DOHH2 (cell line): ENCODE results near the gene GPC5.

Experiments used
- H3F3A ChIP-seq: fragments of 200-600 bp; sonication (generic), shearing (Covaris generic); 2 replicates; pipeline ENCODE4 v1.6.0; 2016; ENCODE audit warnings: antibody characterized with exemption, mild to moderate bottlenecking; ENCODE audit not compliant: control insufficient read depth, insufficient read depth
- H3K27ac ChIP-seq: fragments of 200-600 bp; sonication (generic); 2 replicates; pipeline ENCODE4 v1.5.1; 2014; ENCODE audit warnings: low read depth, mild to moderate bottlenecking, low read length, moderate library complexity
- H3K27me3 ChIP-seq: fragments of 200-600 bp; sonication (generic); 2 replicates; pipeline ENCODE4 v1.6.1; 2014; ENCODE audit warnings: mild to moderate bottlenecking, low read length, mixed read lengths; ENCODE audit not compliant: control insufficient read depth
- H3K36me3 ChIP-seq: fragments of 200-600 bp; sonication (generic); 2 replicates; pipeline ENCODE4 v1.6.1; 2014; ENCODE audit warnings: mild to moderate bottlenecking, low read length, moderate library complexity, mixed read lengths; ENCODE audit not compliant: control insufficient read depth
- H3K4me1 ChIP-seq: fragments of 200-600 bp; sonication (generic); 2 replicates; pipeline ENCODE4 v1.6.1; 2014; ENCODE audit warnings: mild to moderate bottlenecking, low read length, mixed read lengths; ENCODE audit not compliant: control insufficient read depth
- H3K4me2 ChIP-seq: fragments of 200-600 bp; sonication (generic); 2 replicates; pipeline ENCODE4 v1.6.0; 2014; ENCODE audit warnings: mild to moderate bottlenecking, low read length, moderate library complexity
- H3K4me3 ChIP-seq: fragments of 200-600 bp; sonication (generic); 2 replicates; pipeline ENCODE4 v1.5.1; 2014; ENCODE audit warnings: mild to moderate bottlenecking, low read length, mixed read lengths
- H3K79me2 ChIP-seq: fragments of 200-600 bp; sonication (generic); 2 replicates; pipeline ENCODE4 v1.6.1; 2014; ENCODE audit warnings: mild to moderate bottlenecking, low read length, mixed read lengths; ENCODE audit not compliant: control insufficient read depth
- H3K9me2 ChIP-seq: fragments of 200-600 bp; sonication (generic); replicated peaks from 2 replicates; pipeline ENCODE4 v1.6.1; 2014; ENCODE audit warnings: mild to moderate bottlenecking, low read length, mixed read lengths; ENCODE audit not compliant: control insufficient read depth
- H3K9me3 ChIP-seq: fragments of 200-600 bp; sonication (generic); 2 replicates; pipeline ENCODE4 v1.6.1; 2014; ENCODE audit warnings: antibody characterized with exemption, low read length, mixed read lengths; ENCODE audit not compliant: control insufficient read depth, insufficient read depth
- H4K20me1 ChIP-seq: fragments of 200-600 bp; sonication (generic); 2 replicates; pipeline ENCODE4 v1.6.0; 2014; ENCODE audit warnings: low read depth, mild to moderate bottlenecking, antibody characterized with exemption, low read length, moderate library complexity; ENCODE audit not compliant: control insufficient read depth, insufficient read depth
- CTCF ChIP-seq: fragments of 200-600 bp; sonication (generic); IDR thresholded peaks from one replicate; pipeline ENCODE4 v1.5.1; 2014; ENCODE audit warnings: antibody characterized with exemption, mild to moderate bottlenecking, low read depth, low read length; ENCODE audit not compliant: poor library complexity, severe bottlenecking
- EZH2phosphoT487 ChIP-seq: fragments of 200-600 bp; sonication (generic); IDR thresholded peaks from 2 replicates; pipeline ENCODE4 v1.6.1; 2017; ENCODE audit warnings: borderline replicate concordance, mild to moderate bottlenecking, antibody characterized with exemption, low read length, moderate library complexity, mixed read lengths

The GPC5 gene

GRCh38 chr13:91464336-91464735, 65.9 kb downstream of the GPC5 start:
- Histone ChIP-seq H3K9me3 (no peaks in the 10 kb centered on the region), H3K36me3 (no peaks in the 10 kb centered on the region), H3K4me3 (no peak overlapping the region), H3K9me2 (no peaks in the 10 kb centered on the region), H3F3A (no peaks in the 10 kb centered on the region), H3K27me3 (no peaks in the 10 kb centered on the region), H3K27ac (no peak overlapping the region), H3K4me2 (no peak overlapping the region), H4K20me1 (no peaks in the 10 kb centered on the region), H3K79me2 (no peaks in the 10 kb centered on the region), H3K4me1 (no peaks in the 10 kb centered on the region)
- TF ChIP-seq CTCF (no peak), EZH2phosphoT487 (no peak)

- Histone ChIP-seq H3K79me2 (no peaks in the 10 kb centered on the region), H3K9me2 (no peaks in the 10 kb centered on the region), H3K9me3 (no peaks in the 10 kb centered on the region), H3K36me3 (no peaks in the 10 kb centered on the region), H3K27ac (no peak overlapping the region), H3K27me3 (no peaks in the 10 kb centered on the region), H3F3A (no peaks in the 10 kb centered on the region), H4K20me1 (no peaks in the 10 kb centered on the region), H3K4me1 (no peaks in the 10 kb centered on the region), H3K4me3 (no peak overlapping the region), H3K4me2 (no peak overlapping the region)
- TF ChIP-seq CTCF (no peak), EZH2phosphoT487 (no peak)
Measured at GRCh38 chr13:91467236-91467635, 68.8 kb downstream of the GPC5 start.

- Histone ChIP-seq H3K36me3 (no peaks in the 10 kb centered on the region), H3K4me2 (no peak overlapping the region), H3K4me3 (no peak overlapping the region), H4K20me1 (no peaks in the 10 kb centered on the region), H3K79me2 (no peaks in the 10 kb centered on the region), H3K4me1 (no peaks in the 10 kb centered on the region), H3K9me3 (no peaks in the 10 kb centered on the region), H3K9me2 (no peaks in the 10 kb centered on the region), H3K27ac (no peak overlapping the region), H3K27me3 (no peaks in the 10 kb centered on the region), H3F3A (no peaks in the 10 kb centered on the region)
- TF ChIP-seq CTCF (no peak), EZH2phosphoT487 (no peak)
Measured at GRCh38 chr13:91468301-91468700, 69.9 kb downstream of the GPC5 start.
